Pancreas (tissue), 10 donors: ENCODE measurements around the gene SMC3. TPM values are rescaled to one million over a fixed set of nuclear protein-coding genes. Genes with fewer than 3 reads are reported as not detected.
"Not testable (repeated sequence)": the region's sequence is repeated elsewhere in the genome, so short reads cannot be mapped to it uniquely, and the experiment has no call there.

Source experiments
- ATAC-seq, 4 donors: fragments of 200-7000 bp; cut with Tn5 transposase; one replicate each; pipeline versions ENCODE4 v1.8.0 to v1.9.1; 2020; ENCODE audit warnings: mild to moderate bottlenecking in 4 of 4, moderate library complexity in 4 of 4
- DNase-seq, 6 donors: peaks; one replicate each; pipeline ENCODE4 v3.0.0-alpha.2; 2020
- FAIRE-seq: peaks from 2 replicates; lab custom pipeline; 2012; peaks lifted over from hg19 to GRCh38; lab: Jason Lieb, UNC
- H3K27ac ChIP-seq, 4 donors: fragments of 200-600 bp; sonication (generic); 1 replicate in 3 of 4; 2 replicates in 1 of 4; pipeline versions ENCODE4 v1.5.0 to v1.8.0; 2020
- H3K27me3 ChIP-seq, 4 donors: fragments of 200-600 bp; one replicate each; pipeline ENCODE4 v1.8.0; 2021
- H3K36me3 ChIP-seq, 3 donors: fragments of 200-600 bp; sonication (generic) in 1 of 3; one replicate each; pipeline versions ENCODE4 v1.5.0 to v1.8.0; 2020 to 2021
- H3K4me1 ChIP-seq, 3 donors: fragments of 200-600 bp; one replicate each; pipeline ENCODE4 v1.8.0; 2021
- H3K4me3 ChIP-seq, 4 donors: fragments of 200-600 bp; sonication (generic) in 2 of 4; one replicate each; pipeline versions ENCODE4 v1.5.0 to v1.8.0; 2020 to 2021
- H3K9me3 ChIP-seq, 4 donors: fragments of 200-600 bp; one replicate each; pipeline ENCODE4 v1.8.0; 2021
- WGBS, 2 donors: extraction: QIAGEN DNeasy Blood & Tissue Kit; methylation state at CpG; one replicate each; pipeline ENCODE4 v1.1.7; 2013; 5-methylcytosine and 5-hydroxymethylcytosine counted together
- intact Hi-C, 3 donors: fragments of 100-400 bp; cut with DNase I; formaldehyde crosslinking; loops; one replicate each; pipeline versions ENCODE4 v1.11.1 to v1.14.2; 2022
- polyA plus RNA-seq, 2 donors: library from polyadenylated mRNA; stranded (reverse); fragments of 200-250 nt; gene quantifications; one replicate each; pipeline ENCODE4 v1.2.3, GENCODE V29; 2013
- total RNA-seq, 6 donors: library from RNA; stranded (reverse); fragmentation: NEBNext Ultra II Directional in 4 of 6; extraction: Animal tissue kit (Norgen Biotek cat#: 25700) in 4 of 6; gene quantifications; one replicate each; pipeline versions ENCODE4 v1.2.1 to v1.2.4, GENCODE V29; 2021 to 2023
- TF ChIP-seq, protein P1 (sequence below), 4 donors: fragments of 200-600 bp; sonication (generic) in 3 of 4; IDR thresholded peaks; one replicate each; pipeline versions ENCODE4 v1.5.0 to v1.8.0; 2021; ENCODE audit warnings: antibody characterized with exemption in 4 of 4
- donor health status: healthy with polysubstance abuse.
- donor health status: DM: no; HTN: no; CAD: no; lungs with moderate emphysema.
- donor health status: DM: no; HTN: no; CAD: no.
- donor health status: control.
- donor health status: control.
- donor health status: Bipolar disorder and iron deficiency.
- donor health status: DM: yes; HTN: yes; CAD: no.
- donor health status: DM: no; HTN: no; CAD: no.
- donor health status: DM: no; HTN: no; CAD: no.
- donor health status: DM: yes; HTN: yes; CAD: no.

The SMC3 gene
- total and polyA plus RNA-seq, 8 donors, result 7.7 to 22.7 (median 17.7) TPM

DNA sequence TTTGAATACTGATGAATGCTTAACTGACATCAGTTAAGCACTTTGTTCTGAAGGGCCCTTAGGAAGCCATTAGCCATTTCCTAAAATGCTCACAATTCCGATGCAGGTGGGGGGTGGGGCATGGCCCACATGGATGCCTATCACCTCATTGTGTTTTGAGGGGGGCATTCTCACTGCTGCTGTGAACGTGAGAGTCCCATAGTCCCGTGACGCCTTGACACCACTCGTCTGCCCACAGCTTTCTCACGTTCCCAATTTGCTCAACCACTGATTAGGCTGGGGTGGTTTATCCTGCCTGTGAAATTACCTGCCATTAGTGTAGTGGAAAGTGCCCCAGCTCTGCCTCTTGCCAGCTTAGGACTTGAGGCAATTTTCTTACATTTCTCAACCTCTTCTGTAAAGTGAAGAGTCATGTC is 37.9 kb upstream of the SMC3 start:
- Histone ChIP-seq H3K36me3 (no peaks in the 10 kb centered on the region), H3K27me3 (no peaks in the 10 kb centered on the region), H3K4me3 (peak overlapping the region in 1 of 4 donors; percentile 7), H3K4me1 (no peaks in the 10 kb centered on the region), H3K9me3 (no peaks in the 10 kb centered on the region), H3K27ac (no peak overlapping the region)
- intact Hi-C loops, result no loop called here
- peak in 1 of 4 donors; percentile 7 for ATAC-seq
- DNase-seq, result no peak
- no peak for FAIRE-seq
- TF ChIP-seq, protein P1, sequence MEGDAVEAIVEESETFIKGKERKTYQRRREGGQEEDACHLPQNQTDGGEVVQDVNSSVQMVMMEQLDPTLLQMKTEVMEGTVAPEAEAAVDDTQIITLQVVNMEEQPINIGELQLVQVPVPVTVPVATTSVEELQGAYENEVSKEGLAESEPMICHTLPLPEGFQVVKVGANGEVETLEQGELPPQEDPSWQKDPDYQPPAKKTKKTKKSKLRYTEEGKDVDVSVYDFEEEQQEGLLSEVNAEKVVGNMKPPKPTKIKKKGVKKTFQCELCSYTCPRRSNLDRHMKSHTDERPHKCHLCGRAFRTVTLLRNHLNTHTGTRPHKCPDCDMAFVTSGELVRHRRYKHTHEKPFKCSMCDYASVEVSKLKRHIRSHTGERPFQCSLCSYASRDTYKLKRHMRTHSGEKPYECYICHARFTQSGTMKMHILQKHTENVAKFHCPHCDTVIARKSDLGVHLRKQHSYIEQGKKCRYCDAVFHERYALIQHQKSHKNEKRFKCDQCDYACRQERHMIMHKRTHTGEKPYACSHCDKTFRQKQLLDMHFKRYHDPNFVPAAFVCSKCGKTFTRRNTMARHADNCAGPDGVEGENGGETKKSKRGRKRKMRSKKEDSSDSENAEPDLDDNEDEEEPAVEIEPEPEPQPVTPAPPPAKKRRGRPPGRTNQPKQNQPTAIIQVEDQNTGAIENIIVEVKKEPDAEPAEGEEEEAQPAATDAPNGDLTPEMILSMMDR (IDR thresholded peaks at IDR 0.05), result no peak
- 67% methylated on average over 6 of the region's 6 CpGs for WGBS, 2 donors

DNA sequence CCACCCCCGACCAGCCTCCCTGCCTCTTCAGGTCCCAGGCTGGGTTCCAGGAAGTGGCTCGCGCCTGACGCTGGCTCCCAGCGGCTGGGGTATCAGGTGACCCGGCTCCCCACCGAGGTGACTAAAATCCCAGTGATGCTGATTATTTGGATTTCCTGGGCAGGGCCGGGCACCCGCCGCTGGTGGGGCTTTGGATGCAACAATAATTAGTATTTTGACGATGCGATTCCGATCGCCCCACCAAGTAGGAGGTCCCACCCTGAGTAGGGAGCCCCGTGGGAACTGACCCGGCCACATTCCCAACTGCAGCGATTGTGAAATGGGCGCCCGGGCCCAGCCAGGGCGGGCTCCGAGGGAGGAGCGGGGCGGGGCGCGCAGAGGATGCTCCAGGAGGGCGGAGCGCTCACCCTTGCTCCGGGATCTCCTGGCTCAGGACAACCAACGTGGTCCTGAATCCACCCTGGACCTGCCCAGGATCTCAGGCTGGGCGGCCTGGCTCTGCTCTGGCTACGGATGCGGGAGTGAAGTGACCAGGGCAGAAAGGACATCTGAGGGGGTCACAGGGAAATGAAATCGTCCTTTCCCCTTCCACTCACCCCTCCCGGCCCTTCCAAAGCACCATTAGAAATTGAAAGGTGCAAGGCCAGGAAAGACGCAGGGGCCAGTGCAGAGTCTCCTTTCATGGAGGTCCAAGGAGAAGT is 37.2 kb upstream of the SMC3 start:
- TF ChIP-seq, protein P1 (IDR thresholded peaks at IDR 0.05), result no peak
- ATAC-seq (peak; percentile 76 to 88 (median 86)), DNase-seq (peak in 5 of 6 donors; percentile 33 to 67 (median 58)), FAIRE-seq (no peak)
- Histone ChIP-seq H3K4me3 (peak overlapping the region in 2 of 4 donors; percentile 7 to 11), H3K9me3 (no peaks in the 10 kb centered on the region), H3K27me3 (no peaks in the 10 kb centered on the region), H3K4me1 (no peaks in the 10 kb centered on the region), H3K27ac (no peak overlapping the region), H3K36me3 (no peaks in the 10 kb centered on the region)
- intact Hi-C loops, result no loop called here
- WGBS, 2 donors, result 15 to 17% methylated on average over 35 of the region's 35 CpGs

DNA sequence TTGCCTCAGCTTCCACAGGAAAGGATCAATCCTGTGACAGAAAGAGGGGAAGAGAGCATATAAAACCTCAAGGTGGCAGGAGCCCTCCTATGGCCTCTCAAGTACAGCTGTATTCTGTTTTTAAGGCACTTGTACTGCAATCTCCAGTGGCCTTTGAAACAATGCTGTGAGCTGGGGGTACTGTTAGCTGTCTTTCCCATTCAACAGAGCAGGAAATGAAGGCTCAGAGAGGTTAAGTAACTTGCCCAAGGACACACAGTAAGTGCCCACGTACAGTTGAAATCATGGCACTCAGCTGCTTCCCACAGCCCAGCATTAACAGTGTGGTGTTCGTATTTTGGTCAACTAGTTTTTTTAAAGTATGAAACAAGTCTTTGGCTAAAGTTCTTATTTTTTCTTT is 35.8 kb upstream of the SMC3 start:
- Histone ChIP-seq H3K36me3 (no peaks in the 10 kb centered on the region), H3K27me3 (no peaks in the 10 kb centered on the region), H3K4me1 (no peaks in the 10 kb centered on the region), H3K9me3 (no peaks in the 10 kb centered on the region), H3K4me3 (no peak overlapping the region), H3K27ac (no peak overlapping the region)
- ATAC-seq, result no peak
- TF ChIP-seq, protein P1 (IDR thresholded peaks at IDR 0.05), result no peak
- WGBS, 2 donors, result 82 to 92% methylated on average over 2 of the region's 2 CpGs
- no peak for DNase-seq
- intact Hi-C loops, result no loop called here
- no peak for FAIRE-seq

DNA sequence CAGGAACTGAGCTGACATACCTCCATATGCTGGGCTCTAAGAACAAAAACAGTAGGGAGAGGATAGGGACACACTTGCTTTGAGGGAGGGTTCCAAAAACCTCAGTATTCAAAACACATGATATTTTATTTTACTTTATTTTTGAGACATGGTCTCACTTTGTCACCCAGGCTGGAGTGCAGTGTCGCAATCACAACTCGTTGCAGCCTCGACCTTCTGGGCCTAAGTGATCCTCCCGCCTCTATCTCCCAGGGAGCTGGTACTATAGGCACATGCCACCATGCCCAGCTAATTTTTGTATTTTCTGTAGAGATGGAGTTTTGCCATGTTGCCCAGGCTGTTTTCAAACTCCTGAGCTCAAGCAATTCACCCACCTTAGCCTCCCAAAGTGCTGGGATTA is 34.9 kb upstream of the SMC3 start:
- FAIRE-seq, DNase-seq, ATAC-seq, H3K4me3 ChIP-seq, H3K4me1 ChIP-seq, intact Hi-C loops, H3K9me3 ChIP-seq, H3K27ac ChIP-seq, H3K36me3 ChIP-seq, H3K27me3 ChIP-seq: not testable (repeated sequence)
- 82 to 92% methylated on average over 4 of the region's 4 CpGs for WGBS, 2 donors

DNA sequence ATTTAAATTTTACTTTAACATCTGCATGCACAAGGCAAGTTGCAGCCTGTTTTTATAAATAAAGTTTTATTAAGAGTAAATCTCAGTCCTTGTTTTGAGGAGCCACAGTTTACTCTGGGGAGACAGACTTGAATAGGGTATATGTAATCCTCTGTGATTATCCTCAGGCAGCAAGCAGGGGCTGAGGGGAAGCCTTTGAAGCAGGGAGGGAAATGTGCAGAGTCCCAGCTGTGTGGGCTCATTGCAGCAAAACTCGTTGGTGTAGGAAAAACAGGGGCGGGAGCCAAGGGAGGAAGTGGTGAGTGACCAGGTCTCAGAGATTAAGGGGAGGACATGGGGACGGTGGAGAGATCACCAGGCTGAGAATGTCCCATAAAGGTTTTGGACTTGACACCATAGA is 34.3 kb upstream of the SMC3 start:
- DNase-seq (no peak), ATAC-seq (no peak), FAIRE-seq (no peak)
- TF ChIP-seq, protein P1 (IDR thresholded peaks at IDR 0.05), result no peak
- no peaks in the 10 kb centered on the region for H3K27me3 ChIP-seq
- intact Hi-C loops, result no loop called here
- H3K27ac ChIP-seq, result no peak overlapping the region
- no peaks in the 10 kb centered on the region for H3K4me1 ChIP-seq
- H3K4me3 ChIP-seq, result no peak overlapping the region
- WGBS, 2 donors, result 52 to 65% methylated on average over 3 of the region's 3 CpGs
- no peaks in the 10 kb centered on the region for H3K9me3 ChIP-seq
- H3K36me3 ChIP-seq, result no peaks in the 10 kb centered on the region
